ENCODE results near the gene ADAM12.

GRCh38 chr10:126126023-126126422 lies 262.3 kb downstream of the ADAM12 start:
- TF ChIP-seq, protein P1, sequence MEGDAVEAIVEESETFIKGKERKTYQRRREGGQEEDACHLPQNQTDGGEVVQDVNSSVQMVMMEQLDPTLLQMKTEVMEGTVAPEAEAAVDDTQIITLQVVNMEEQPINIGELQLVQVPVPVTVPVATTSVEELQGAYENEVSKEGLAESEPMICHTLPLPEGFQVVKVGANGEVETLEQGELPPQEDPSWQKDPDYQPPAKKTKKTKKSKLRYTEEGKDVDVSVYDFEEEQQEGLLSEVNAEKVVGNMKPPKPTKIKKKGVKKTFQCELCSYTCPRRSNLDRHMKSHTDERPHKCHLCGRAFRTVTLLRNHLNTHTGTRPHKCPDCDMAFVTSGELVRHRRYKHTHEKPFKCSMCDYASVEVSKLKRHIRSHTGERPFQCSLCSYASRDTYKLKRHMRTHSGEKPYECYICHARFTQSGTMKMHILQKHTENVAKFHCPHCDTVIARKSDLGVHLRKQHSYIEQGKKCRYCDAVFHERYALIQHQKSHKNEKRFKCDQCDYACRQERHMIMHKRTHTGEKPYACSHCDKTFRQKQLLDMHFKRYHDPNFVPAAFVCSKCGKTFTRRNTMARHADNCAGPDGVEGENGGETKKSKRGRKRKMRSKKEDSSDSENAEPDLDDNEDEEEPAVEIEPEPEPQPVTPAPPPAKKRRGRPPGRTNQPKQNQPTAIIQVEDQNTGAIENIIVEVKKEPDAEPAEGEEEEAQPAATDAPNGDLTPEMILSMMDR (IDR thresholded peaks at IDR 0.05), result no peak
- no peak for TF ChIP-seq POLR2A (IDR thresholded peaks at IDR 0.05)
- no peak for TF ChIP-seq EP300 (IDR thresholded peaks at IDR 0.05)
